ENCODE measurements around the gene AIPL1. TPM values are rescaled to one million over a fixed set of nuclear protein-coding genes. Genes with fewer than 3 reads are reported as not detected.

AIPL1 gene
- total and polyA plus RNA-seq, 10 donors = 0.10 to 0.34 (median 0.26) TPM; not detected in 4

GRCh38 chr17:6415616-6416015 lies 19.3 kb downstream of the AIPL1 start:
- DNase-seq = no peak

GRCh38 chr17:6413065-6413464 lies 21.9 kb downstream of the AIPL1 start:
- TF ChIP-seq POLR2AphosphoS5 (IDR thresholded peaks at IDR 0.05) (no peak), CTCF (IDR thresholded peaks at IDR 0.05 in 8 of 11, conservative IDR thresholded peaks at IDR 0.05 in 3 of 11) (peak in 7 of 11 experiments; percentile 26 to 46 (median 41))
- intact Hi-C loops (cut with DNase I; ENCODE audit: low total_unique reads) = no loop called here
- Histone ChIP-seq H3K36me3 (no peaks in the 10 kb centered on the region), H3K4me3 (no peak overlapping the region), H3K4me1 (no peaks in the 10 kb centered on the region), H3K27ac (no peak overlapping the region), H3K27me3 (replicated peaks in 1 of 7) (peaks cover 0 to 17% (median 0%) of the 10 kb centered on the region in 7 donors), H3K9me3 (no peaks in the 10 kb centered on the region)
- WGBS, 5 donors = 88 to 100% (median 89%) methylated on average over 1 of the region's 1 CpG
- no peak for DNase-seq

More at GRCh38 chr17:6415616-6416015, 19.3 kb downstream of the AIPL1 start:
- Histone ChIP-seq H3K27ac (no peak overlapping the region), H3K4me3 (no peak overlapping the region), H3K27me3 (replicated peaks in 1 of 7) (peaks cover 0 to 15% (median 0%) of the 10 kb centered on the region in 7 donors), H3K36me3 (no peaks in the 10 kb centered on the region), H3K9me3 (no peaks in the 10 kb centered on the region), H3K4me1 (no peaks in the 10 kb centered on the region)
- intact Hi-C loops (cut with DNase I; ENCODE audit: low total_unique reads) = no loop called here
- 78 to 90% (median 80%) methylated on average over 8 of the region's 8 CpGs for WGBS, 5 donors
- TF ChIP-seq POLR2A (IDR thresholded peaks at IDR 0.05) (no peak), POLR2AphosphoS5 (IDR thresholded peaks at IDR 0.05) (no peak), CTCF (IDR thresholded peaks at IDR 0.05 in 8 of 11, conservative IDR thresholded peaks at IDR 0.05 in 3 of 11) (no peak)

GRCh38 chr17:6408735-6409134 lies 26.2 kb downstream of the AIPL1 start:
- Histone ChIP-seq H3K27me3 (replicated peaks in 1 of 7) (peaks cover 0 to 53% (median 0%) of the 10 kb centered on the region in 7 donors), H3K4me1 (no peaks in the 10 kb centered on the region), H3K36me3 (no peaks in the 10 kb centered on the region), H3K27ac (no peak overlapping the region), H3K4me3 (no peak overlapping the region), H3K9me3 (no peaks in the 10 kb centered on the region)
- TF ChIP-seq CTCF (IDR thresholded peaks at IDR 0.05 in 8 of 11, conservative IDR thresholded peaks at IDR 0.05 in 3 of 11) (no peak), POLR2A (IDR thresholded peaks at IDR 0.05) (no peak), POLR2AphosphoS5 (IDR thresholded peaks at IDR 0.05) (no peak)
- DNase-seq = no peak
- intact Hi-C loops (cut with DNase I; ENCODE audit: low total_unique reads) = no loop called here
- WGBS, 5 donors = 60 to 74% (median 67%) methylated on average over 10 of the region's 10 CpGs

- H3K4me3 ChIP-seq = no peak overlapping the region
- H3K4me1 ChIP-seq = no peaks in the 10 kb centered on the region
- H3K9me3 ChIP-seq = no peaks in the 10 kb centered on the region
- DNase-seq = no peak
- TF ChIP-seq CTCF (IDR thresholded peaks at IDR 0.05 in 8 of 11, conservative IDR thresholded peaks at IDR 0.05 in 3 of 11) = no peak
- TF ChIP-seq POLR2A (IDR thresholded peaks at IDR 0.05) = no peak
- no peak for TF ChIP-seq POLR2AphosphoS5 (IDR thresholded peaks at IDR 0.05)
- no peaks in the 10 kb centered on the region for H3K36me3 ChIP-seq
- H3K27ac ChIP-seq = no peak overlapping the region
- intact Hi-C loops (cut with DNase I; ENCODE audit: low total_unique reads) = no loop called here
- WGBS, 5 donors = 69 to 83% (median 75%) methylated on average over 6 of the region's 6 CpGs
- peaks cover 0 to 50% (median 0%) of the 10 kb centered on the region in 7 donors for H3K27me3 ChIP-seq (replicated peaks in 1 of 7)
Measured at GRCh38 chr17:6408276-6408675, 26.6 kb downstream of the AIPL1 start.
